Upper lobe of left lung (tissue), 6 donors: Measurements from ENCODE around the gene RETN. TPM values are rescaled to one million over a fixed set of nuclear protein-coding genes. Genes with fewer than 3 reads are reported as not detected.
A peak's percentile ranks its signal among the peaks of the same experiment; 100 is the strongest.

Source experiments
- ATAC-seq, 2 donors: fragments of 200-7000 bp; cut with Tn5 transposase; one replicate each; pipeline ENCODE4 v1.9.1; 2022; ENCODE audit warnings: mild to moderate bottlenecking in 2 of 2, moderate library complexity in 2 of 2; ENCODE audit not compliant: low FRiP score in 2 of 2
- DNase-seq, 2 donors: peaks; one replicate each; pipeline ENCODE4 v3.0.0-alpha.2; 2019 to 2020
- H3K27ac ChIP-seq, 4 donors: fragments of 200-600 bp; sonication (generic); one replicate each; pipeline ENCODE4 v1.5.1; 2016 to 2019
- H3K27me3 ChIP-seq, 4 donors: fragments of 200-600 bp; sonication (generic); one replicate each; pipeline ENCODE4 v1.5.1; 2017 to 2019
- H3K36me3 ChIP-seq, 4 donors: fragments of 200-600 bp; sonication (generic); one replicate each; pipeline ENCODE4 v1.5.1; 2016 to 2019
- H3K4me1 ChIP-seq, 4 donors: fragments of 200-600 bp; sonication (generic); one replicate each; pipeline ENCODE4 v1.5.1; 2018 to 2019
- H3K4me3 ChIP-seq, 4 donors: fragments of 200-600 bp; sonication (generic); one replicate each; pipeline ENCODE4 v1.5.1; 2017 to 2019; ENCODE audit warnings: mild to moderate bottlenecking in 2 of 4, moderate library complexity in 1 of 4
- H3K9me3 ChIP-seq, 4 donors: fragments of 200-600 bp; sonication (generic); one replicate each; pipeline ENCODE4 v1.5.1; 2018 to 2019
- EP300 ChIP-seq, 4 donors: sonication (generic); formaldehyde crosslinking; IDR thresholded peaks; one replicate each; pipeline ENCODE4 v1.5.1; 2017; ENCODE audit warnings: antibody characterized with exemption in 4 of 4, control low read depth in 2 of 4
- POLR2A ChIP-seq, 4 donors: fragments of 450-650 bp; IDR thresholded peaks; one replicate each; pipeline ENCODE4 v1.5.1; 2016 to 2017; ENCODE audit warnings: antibody characterized with exemption in 4 of 4, mild to moderate bottlenecking in 2 of 4
- POLR2AphosphoS5 ChIP-seq, 2 donors: sonication (generic); formaldehyde crosslinking; IDR thresholded peaks; one replicate each; pipeline ENCODE4 v1.5.1; 2017; ENCODE audit warnings: antibody characterized with exemption in 2 of 2
- WGBS, 2 donors: methylation state at CpG; one replicate each; pipeline ENCODE4 v1.1.5; 2017 to 2018; 5-methylcytosine and 5-hydroxymethylcytosine counted together
- total RNA-seq, 6 donors: library from RNA; depleted of rRNA in 4 of 6; stranded (reverse); fragments of >200 nt in 4 of 6; gene quantifications; one replicate each; pipeline versions ENCODE4 v1.1.0 to v1.2.1, GENCODE V29; 2016 to 2021
- TF ChIP-seq, protein P1 (sequence below), 6 experiments: fragments of 450-650 bp in 4 of 6; fragments of 200-600 bp in 2 of 6; sonication (generic) in 2 of 6; IDR thresholded peaks; one replicate each; pipeline ENCODE4 v1.5.1; 2016 to 2019; ENCODE audit warnings: antibody characterized with exemption in 6 of 6
- donor health status: DM: no; HTN: no; CAD: no; lungs with moderate emphysema.
- donor health status: DM: no; HTN: yes; CAD: no; lungs with severe emphysema.

The RETN gene
- total RNA-seq, 6 donors from 2014 or later = 2.5 to 59.2 (median 13.8) TPM

DNA sequence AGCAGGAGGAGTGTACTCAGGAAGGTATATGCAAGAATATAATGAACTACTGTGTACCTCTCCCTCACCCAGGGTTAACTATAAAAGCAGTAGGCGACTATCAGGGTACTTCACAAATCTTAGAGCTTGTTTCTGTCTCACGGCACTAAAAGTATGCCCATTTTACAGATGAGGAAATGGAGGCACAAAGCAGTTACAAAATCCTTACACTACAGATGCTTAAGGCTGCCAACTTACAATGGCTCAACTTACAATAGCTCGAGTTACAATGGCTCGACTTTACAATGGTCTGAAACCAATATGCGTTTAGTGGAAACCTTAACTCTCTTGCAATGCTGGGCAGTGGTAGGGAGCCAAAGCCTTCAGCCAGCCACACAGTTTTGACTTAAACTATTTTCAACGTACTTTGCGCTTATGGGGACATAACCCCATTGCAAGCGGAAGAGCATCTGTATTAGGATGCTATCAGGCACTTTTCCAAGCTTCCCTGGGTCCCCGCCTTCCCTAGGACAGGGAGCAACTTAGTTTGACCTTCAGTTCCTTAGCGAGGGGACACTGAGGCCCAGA is 29.0 kb downstream of the RETN start:
- Histone ChIP-seq H3K9me3 (no peaks in the 10 kb centered on the region), H3K4me3 (no peak overlapping the region), H3K27ac (no peak overlapping the region), H3K36me3 (no peaks in the 10 kb centered on the region), H3K27me3 (peaks cover 0 to 7% (median 2%) of the 10 kb centered on the region in 4 donors), H3K4me1 (no peaks in the 10 kb centered on the region)
- ATAC-seq = no peak
- 80 to 84% methylated on average over 10 of the region's 10 CpGs for WGBS, 2 donors
- DNase-seq = no peak
- TF ChIP-seq, protein P1, sequence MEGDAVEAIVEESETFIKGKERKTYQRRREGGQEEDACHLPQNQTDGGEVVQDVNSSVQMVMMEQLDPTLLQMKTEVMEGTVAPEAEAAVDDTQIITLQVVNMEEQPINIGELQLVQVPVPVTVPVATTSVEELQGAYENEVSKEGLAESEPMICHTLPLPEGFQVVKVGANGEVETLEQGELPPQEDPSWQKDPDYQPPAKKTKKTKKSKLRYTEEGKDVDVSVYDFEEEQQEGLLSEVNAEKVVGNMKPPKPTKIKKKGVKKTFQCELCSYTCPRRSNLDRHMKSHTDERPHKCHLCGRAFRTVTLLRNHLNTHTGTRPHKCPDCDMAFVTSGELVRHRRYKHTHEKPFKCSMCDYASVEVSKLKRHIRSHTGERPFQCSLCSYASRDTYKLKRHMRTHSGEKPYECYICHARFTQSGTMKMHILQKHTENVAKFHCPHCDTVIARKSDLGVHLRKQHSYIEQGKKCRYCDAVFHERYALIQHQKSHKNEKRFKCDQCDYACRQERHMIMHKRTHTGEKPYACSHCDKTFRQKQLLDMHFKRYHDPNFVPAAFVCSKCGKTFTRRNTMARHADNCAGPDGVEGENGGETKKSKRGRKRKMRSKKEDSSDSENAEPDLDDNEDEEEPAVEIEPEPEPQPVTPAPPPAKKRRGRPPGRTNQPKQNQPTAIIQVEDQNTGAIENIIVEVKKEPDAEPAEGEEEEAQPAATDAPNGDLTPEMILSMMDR (IDR thresholded peaks at IDR 0.05) = no peak
- TF ChIP-seq POLR2A (IDR thresholded peaks at IDR 0.05) = no peak
- TF ChIP-seq POLR2AphosphoS5 (IDR thresholded peaks at IDR 0.05) = no peak
- no peak for TF ChIP-seq EP300 (IDR thresholded peaks at IDR 0.05)

DNA sequence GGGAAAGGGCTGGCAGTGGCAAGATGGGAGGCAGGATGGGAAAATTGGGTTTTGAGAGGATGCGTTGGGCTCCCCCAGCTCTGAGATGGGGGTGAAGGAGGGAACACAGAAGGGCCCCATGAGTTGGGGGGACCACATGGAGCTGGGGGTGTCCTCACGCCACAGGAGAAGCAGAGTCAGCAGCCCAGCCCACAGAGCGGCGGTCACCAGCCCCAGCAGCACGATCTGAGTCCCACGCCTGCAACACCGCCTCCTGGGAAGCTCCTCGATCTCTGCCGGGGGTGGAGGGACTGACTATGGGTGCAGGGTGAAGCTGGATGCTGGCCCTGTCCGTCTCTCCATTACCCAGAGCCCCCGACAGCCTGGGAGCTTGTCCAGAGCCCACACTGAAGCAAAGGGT is 29.7 kb downstream of the RETN start:
- DNase-seq = peak in 1 of 2 donors; percentile 27
- WGBS, 2 donors = 36 to 58% methylated on average over 2 to 11 of the region's 11 CpGs

DNA sequence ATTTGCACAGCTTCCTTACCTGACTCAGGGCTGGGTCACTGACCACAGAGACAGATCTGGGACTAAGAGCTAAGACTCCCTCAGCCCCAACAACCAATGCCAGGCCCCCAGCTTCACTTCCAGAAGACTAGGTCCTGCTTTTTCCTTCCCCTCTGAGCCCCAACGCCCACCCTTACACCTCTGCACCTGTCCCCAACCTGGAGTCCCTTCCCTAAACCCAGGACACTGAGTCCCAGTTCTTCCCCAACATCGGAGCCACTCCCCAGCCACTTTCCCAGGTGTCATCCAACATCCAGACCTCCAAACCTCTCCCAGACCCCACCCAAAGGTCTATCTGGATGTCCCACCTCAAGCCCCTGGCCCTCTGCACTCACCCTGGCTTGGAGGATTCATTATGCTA is 30.2 kb downstream of the RETN start:
- peaks cover 0 to 7% (median 2%) of the 10 kb centered on the region in 4 donors for H3K27me3 ChIP-seq

More for the DNA sequence above, 29.7 kb downstream of the RETN start:
- ATAC-seq = no peak
- Histone ChIP-seq H3K4me3 (no peak overlapping the region), H3K9me3 (no peaks in the 10 kb centered on the region), H3K27me3 (peaks cover 0 to 7% (median 2%) of the 10 kb centered on the region in 4 donors), H3K36me3 (no peaks in the 10 kb centered on the region), H3K4me1 (no peaks in the 10 kb centered on the region), H3K27ac (no peak overlapping the region)
- TF ChIP-seq, protein P1 (IDR thresholded peaks at IDR 0.05) = no peak
- TF ChIP-seq POLR2AphosphoS5 (IDR thresholded peaks at IDR 0.05) (no peak), POLR2A (IDR thresholded peaks at IDR 0.05) (no peak), EP300 (IDR thresholded peaks at IDR 0.05) (no peak)

DNA sequence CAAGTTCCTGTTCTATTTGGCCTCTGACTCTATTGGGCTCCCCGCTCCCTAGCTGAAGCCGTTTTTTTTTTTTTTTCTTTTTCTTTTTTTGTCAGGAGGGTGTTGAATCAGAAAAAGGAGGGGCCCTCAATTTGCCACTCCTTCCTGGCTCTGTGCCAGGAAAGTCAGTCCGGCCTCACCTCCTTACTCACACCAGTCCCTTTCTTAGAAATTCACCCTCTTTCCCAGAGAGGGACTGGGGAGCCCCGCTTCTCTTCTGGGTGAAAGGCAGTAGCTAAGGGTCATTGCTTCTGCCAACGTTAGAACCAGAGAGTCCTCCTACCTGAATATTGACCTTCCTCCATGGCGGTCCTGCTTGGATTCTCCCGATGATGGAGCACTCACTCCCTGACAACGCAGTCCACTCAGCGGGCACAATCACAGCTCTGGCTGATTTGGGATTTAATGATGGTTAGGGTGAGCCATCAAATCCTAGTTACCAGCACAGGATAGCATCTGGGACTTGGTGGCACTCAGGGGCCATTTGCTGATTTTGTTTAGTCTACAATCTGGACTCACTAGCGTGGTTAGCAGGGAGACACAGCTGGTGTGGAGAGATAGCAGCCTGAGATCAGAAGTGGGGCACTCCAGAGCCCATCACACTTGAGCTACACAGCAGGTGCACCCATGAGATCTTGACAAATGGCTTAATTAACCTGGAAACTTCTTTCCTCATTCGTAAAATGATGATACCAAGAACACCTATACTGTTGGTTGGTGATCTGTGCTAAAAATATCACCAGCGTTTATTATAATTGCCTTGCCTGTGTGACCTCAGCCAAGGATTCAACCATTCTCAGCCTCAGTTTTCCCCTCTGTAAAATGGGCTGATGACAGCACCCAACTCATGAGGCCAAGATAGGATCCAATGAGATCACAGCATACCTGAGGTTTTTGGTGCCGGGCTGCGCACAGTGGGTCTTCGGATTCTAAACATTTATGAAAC is 30.9 kb downstream of the RETN start:
- no peaks in the 10 kb centered on the region for H3K9me3 ChIP-seq
- no peak for DNase-seq
- ATAC-seq = no peak
- no peaks in the 10 kb centered on the region for H3K36me3 ChIP-seq
- WGBS, 2 donors = 59 to 61% methylated on average over 15 of the region's 15 CpGs
- H3K27ac ChIP-seq = no peak overlapping the region
- peaks cover 0 to 7% (median 2%) of the 10 kb centered on the region in 4 donors for H3K27me3 ChIP-seq
- no peak overlapping the region for H3K4me3 ChIP-seq
- TF ChIP-seq, protein P1 (IDR thresholded peaks at IDR 0.05) = no peak
- H3K4me1 ChIP-seq = no peaks in the 10 kb centered on the region

More for the DNA sequence above, 30.2 kb downstream of the RETN start:
- H3K36me3 ChIP-seq = no peaks in the 10 kb centered on the region
- H3K4me1 ChIP-seq = no peaks in the 10 kb centered on the region
- WGBS, 2 donors = 40 to 56% methylated on average over 2 of the region's 2 CpGs
- no peak overlapping the region for H3K27ac ChIP-seq
- no peak overlapping the region for H3K4me3 ChIP-seq
- DNase-seq (no peak), ATAC-seq (no peak)
- no peaks in the 10 kb centered on the region for H3K9me3 ChIP-seq
- TF ChIP-seq POLR2AphosphoS5 (IDR thresholded peaks at IDR 0.05) (no peak), EP300 (IDR thresholded peaks at IDR 0.05) (no peak)
- TF ChIP-seq, protein P1 (IDR thresholded peaks at IDR 0.05) = no peak
